HG03095 (cell line): ENCODE results near the gene LMO1.
A peak's percentile ranks its signal among the peaks of the same experiment; 100 is the strongest.

Experiments
- ATAC-seq: cut with Tn5 transposase; IDR thresholded peaks from one replicate; pipeline ENCODE4 v1.9.1; 2021; ENCODE audit warnings: moderate library complexity; ENCODE audit not compliant: unreplicated experiment

The LMO1 gene

DNA sequence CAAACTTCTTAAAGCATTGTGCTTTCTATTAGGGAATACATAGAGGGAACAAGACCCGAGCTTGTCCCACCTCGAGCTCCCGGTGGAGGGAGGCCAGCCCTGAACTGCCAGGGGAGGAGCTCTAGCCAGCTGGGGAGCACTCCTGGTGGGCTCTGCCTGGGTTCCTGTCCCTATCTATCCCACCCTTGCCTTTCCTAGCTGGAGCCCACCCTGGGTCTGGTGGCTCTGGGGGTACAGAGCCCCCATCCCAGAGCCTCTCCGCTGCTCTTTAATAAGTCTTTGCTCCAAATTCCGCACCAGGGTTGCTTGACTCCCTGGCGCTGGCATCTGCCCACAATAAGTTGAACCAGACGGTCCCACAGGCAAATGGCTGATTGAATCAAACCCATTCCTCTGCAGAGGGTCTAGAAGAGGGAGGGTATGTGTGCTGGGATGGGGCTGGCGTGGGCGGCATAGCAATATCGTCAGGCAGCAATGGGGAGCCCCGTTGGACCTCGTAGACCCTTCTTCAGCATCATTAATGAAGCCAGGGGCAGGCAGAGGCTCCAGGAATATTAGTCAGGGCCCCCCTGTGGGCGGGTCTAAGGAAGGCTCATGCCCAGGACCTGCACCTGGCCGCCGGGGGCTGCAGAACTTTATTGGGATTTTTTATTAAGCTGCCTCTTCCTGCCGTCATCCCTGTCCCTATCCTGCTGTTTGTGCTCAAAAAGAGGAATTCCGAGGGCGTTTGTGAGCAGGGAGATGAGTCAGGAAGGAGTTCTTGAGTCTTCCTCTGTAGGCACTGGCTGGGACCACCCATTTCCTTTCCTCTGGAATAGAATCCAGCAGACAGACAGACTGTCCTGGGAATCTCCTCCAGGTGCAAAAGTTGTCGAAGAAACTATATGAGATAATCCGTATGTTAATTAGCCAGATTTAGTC lies 56.3 kb downstream of the LMO1 start:
- ATAC-seq: no peak

DNA sequence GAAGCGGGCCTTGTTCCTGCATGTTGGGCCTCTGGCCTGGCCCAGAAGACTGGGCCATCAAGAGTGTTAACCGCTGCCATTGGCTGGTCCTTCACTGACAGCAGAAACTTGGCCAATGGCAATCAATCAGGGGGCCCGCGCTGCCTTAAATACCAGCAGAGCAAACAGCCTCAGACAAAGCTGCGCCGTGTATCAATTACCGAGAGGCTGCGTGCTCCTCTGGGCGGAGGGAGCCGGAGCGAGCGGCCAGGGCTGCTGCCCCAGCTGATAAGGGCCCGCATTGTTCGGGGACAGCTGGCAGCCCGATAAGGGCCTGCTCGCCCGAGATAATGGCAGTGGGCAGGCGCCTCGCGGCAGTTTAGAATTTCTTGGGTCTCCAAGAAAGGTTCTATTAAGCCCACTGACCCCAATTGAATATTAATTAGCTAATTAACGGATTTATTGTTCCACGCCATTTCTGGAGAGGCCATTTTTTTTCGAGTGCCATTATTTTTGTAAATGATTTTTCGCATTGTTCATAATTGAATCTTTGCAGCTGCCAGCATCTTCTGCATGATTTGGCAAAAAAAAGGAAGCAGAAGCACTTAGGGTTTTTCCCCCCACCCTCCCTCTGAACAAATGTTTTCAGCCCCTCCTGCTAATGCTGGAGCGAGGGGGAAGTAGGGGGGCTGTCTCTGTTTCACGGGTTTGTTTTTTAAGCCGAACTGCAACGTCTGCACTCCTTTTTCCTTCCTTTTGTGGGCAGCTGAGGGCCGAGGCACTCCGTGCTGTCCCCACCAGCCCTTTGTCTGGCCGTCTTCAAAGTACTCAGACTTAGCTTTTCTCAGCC lies 57.2 kb downstream of the LMO1 start:
- ATAC-seq: no peak

DNA sequence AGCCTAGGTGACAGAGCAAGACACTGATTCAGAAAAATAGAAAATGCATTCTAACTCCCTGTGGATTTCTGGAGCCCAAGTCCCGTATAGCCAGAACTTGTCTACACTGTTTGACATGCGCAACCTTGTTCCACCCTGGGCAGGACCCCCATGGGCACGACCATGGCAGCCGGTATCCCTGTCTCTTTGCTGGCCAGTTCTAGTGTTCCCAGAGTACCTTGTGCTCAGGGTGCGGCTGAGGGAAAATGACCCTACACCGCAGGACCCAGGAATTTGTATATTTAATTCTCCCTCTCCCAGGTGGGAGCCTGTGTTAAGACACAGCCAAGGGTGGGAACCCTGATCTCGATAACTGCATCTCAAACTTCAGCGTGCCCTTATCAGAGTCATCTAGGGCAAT lies 58.1 kb downstream of the LMO1 start:
- no peak for ATAC-seq

DNA sequence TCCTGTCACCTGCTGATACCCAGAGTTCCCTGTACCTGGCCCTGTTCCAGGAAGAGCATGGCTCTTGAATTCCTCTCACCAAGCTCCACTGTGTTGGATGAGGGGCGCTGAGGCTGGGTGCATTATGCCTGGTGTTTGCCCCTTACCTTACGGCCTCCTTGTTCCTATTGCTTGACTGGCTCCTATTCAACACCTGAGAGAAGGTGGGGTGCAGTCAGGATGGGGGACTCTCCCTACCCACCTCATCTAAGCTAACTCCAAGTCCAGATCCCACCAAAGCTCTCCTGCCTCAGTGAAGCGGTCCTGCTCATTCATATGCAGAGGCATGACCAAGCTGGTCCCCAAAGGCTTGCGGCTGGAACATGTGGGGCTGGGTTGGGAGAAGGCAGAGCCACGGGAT lies 59.1 kb downstream of the LMO1 start:
- ATAC-seq: no peak

GRCh38 chr11:8204025-8204424 lies 59.7 kb downstream of the LMO1 start:
- ATAC-seq: no peak

DNA sequence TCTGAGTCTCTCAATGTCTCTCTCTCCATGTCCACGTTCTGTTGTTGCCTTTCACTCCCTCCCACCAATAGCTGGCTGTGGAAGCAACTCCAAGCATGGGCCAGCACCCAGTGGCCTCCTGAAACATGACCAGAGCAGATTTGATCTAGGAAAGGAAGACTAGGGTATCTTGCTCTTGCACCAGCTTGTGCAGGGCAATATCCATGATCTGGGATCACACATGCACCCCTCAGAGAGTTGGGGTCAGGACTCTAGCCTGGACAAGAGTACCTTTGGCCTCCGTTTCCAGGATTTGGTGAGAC lies 60.3 kb downstream of the LMO1 start:
- no peak for ATAC-seq

DNA sequence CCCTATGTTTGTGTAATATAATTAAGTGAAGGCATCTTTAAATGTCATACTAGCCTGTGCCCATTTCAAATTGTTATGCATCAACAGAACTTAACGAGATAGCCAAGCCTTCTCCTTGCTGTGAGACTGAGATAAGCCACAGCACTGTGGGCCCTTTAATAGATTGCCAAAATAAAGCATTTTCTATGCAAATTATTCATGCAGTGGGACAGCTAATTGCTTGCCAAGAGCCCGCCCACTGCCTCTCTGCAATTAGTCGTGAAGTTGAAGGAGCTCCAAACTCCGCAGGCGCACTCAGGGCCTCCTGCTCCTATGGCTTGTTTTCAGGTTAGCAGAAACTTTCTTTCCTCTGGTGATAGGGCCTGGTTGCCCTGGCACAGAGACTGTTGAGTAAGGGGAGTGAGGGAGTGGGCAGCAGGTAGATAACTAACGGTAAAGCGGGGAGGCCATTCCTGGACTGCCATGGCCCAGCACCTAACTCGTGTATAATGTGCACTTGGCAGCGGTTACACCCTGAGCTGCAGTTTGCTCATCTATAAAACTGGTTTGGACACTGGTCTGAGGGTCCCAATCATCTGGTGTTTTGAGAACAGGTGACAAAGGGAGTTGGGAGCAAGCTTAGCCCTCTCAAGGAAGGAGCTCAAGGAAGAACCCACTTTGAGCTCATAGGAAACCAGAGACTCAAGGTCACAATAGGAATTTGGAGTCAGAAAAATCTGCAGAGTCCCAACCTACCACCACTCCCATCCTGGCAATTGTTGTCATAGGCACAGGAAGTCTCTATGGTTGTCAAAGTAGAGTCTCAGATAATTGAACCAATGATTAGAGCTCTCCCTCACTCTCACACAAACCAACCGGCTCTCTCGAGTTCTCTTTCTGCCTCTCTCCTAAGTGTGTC lies 60.9 kb downstream of the LMO1 start:
- no peak for ATAC-seq

DNA sequence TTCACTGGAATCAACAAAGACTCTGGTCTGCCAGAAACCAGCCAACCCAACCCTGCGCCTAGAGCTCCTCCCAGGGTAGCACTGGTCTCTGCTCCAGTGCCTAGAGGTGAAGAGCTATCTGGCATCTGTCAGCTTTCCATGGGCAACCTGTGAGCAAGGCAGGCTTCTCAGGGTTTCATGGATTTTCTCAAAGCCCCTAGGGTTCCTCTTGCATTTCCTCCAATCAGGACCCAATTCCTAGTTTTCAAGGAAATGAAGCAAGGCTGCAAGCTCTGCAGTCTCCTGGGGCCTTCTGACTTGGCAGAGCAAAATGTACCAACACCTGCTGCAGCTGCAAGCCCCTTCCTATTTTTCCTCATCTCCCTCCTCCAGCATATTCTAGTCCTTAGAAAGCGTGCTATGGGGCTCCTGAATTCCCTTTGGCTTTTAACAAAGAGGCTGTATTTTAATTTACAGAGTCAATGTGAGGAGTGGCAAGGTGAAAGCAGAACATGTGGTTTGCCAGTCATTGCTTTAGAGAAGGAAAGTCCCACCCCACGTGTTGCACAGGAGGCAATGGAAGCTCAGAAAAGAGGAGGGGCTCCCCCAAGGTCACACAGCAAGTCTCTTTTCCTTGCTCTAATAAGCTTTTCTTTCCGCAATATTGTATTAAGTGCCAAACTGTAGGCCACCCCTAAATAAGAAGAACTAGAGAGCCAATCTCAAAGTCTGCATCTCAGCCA lies 61.9 kb downstream of the LMO1 start:
- ATAC-seq: peak; percentile 80

DNA sequence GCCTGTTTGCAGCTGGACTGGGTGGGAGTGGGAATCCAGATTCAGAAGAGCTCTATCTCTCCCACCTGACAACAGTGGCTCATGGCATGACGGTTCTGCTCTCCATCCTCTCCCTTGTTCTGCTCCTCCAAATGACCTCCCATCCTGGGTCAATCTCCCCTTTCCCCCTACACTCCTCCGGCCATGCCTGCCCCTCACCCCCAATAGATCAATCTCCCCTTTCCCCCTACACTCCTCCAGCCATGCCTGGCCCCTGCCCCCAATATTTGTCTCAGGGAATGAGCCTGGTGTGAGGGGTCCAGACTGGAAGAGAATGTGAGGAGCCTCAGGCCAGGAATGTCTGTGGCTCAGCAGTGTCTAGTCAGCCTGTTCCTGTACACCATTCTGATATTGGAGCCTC lies 64.0 kb downstream of the LMO1 start:
- ATAC-seq: no peak

GRCh38 chr11:8196749-8197148 lies 66.9 kb downstream of the LMO1 start:
- ATAC-seq: no peak

- ATAC-seq: no peak
Measured at GRCh38 chr11:8194956-8195355, 68.7 kb downstream of the LMO1 start.

DNA sequence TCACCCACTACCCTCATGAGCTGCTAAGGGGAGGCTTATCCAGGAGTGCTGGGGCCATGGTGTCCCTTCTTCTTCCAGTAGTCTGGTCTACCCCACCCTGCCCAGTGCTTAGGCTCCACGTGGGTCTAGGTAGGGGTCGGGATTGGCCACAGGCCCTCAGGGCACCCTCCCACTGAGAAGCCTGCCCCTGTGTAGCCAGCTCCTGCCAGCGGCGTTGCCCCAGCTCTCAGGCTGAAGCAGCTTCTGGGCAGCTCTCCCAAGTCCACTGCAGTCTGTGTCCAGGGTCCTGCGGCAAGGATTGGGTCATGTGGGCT lies 70.8 kb downstream of the LMO1 start:
- ATAC-seq: no peak

- ATAC-seq: no peak
Measured at GRCh38 chr11:8192016-8192895, 71.4 kb downstream of the LMO1 start.

GRCh38 chr11:8190431-8190830 lies 73.2 kb downstream of the LMO1 start:
- ATAC-seq: no peak

DNA sequence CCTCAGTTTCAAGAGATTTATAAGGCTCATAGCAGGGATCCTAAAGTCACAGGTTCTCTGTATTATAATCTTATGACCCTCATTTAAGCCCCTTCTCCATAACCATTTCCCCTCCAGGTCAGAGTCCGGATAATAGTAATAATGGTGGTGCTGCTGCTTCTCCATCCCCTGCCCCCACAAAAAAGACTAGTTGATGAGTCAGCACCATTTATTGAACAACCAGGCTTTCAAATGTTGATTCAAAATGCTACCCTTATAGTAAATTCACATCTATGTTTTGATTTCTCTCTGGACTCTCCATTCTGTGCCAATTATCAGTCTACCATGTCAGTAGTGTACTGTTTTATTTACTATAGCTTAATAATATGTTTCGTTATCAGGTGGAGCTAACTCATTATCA lies 77.2 kb downstream of the LMO1 start:
- no peak for ATAC-seq

DNA sequence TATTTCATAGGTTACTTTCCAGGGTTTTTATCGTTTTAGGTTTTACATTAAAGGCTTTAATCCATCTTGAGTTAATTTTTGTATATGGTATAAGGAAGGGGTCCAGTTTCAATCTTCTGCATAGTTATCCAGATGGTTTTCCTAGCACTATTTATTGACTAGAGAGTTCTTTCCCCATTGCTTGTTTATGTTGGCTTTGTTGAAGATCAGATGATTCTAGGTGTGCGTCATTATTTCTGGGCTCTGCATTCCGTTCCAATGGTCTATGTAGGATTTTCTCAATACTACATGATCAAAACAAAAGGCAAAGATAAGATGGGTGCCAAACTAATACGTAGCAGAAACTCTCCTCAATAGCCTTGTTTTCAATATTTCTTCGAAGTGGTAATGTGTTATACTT lies 80.6 kb downstream of the LMO1 start:
- ATAC-seq: no peak

DNA sequence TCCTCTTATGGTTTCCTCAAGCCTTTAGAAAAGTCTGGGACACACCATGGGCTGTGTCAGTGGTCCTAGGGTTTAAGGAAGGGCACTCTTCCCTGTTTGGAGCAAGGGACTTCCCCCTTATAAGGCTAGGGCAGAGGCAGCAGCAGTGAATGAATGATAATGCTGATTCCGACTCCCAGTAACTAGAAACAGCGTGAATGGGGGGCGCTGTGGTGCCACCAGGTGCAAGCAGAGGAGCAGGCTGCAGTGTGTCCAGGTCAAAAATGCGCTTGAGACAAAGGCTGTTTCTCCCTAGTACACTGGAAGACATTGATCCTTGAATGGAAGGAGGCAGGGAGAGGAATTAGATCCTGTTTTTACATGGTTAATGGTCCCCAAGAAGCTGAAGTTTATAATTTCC lies 83.2 kb downstream of the LMO1 start:
- no peak for ATAC-seq

- ATAC-seq: no peak
Measured at GRCh38 chr11:8178297-8178696, 85.4 kb downstream of the LMO1 start.

DNA sequence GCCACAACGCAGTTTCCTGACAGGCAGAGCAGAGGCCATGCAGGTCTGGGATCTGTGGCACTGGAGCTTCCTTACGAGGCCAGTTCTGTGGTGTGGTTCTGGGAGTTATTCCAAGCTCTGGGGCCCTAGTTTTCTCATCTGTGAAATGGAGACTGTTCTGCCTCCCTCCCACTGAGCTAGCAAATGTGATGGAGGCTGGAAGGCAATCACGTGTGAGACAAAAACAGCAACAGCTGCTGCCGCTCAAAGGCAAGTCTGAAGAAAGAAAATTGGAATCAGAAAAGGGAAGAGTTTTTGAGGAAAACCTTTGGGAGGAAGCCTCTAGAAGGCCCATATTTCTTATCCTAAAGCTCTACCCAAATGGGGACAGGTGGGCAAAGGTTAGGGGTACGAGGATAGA lies 86.5 kb downstream of the LMO1 start:
- ATAC-seq: no peak
